ENCODE data around the gene IL6ST.

IL6ST gene

DNA sequence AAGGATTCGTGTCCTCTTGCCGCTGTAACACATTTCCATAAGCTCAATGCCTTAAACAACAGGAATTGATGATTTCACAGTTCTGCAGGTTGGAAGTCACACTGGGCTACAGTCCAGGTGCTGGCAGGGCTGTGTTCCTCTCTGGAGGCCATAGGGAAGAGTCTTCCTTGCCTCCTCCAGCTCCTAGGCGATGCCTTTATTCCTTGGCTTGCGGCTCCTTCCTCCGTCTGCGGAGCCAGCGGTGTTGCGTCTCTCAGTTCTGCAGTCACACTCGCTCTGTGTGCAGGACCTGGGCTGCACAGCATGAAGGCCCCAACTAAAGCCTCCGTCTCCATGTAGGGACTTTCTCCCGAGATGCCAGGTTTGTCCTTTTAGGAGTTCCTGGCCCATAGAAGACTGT, 70.0 kb downstream of the IL6ST start:
- H3K27me3 ChIP-seq (replicated peaks; ENCODE audit: control insufficient read depth, insufficient read depth, low read length, poor library complexity, severe bottlenecking), result no peaks in the 10 kb centered on the region
- H3K4me1 ChIP-seq (ENCODE audit: control insufficient read depth, insufficient read depth, low read length, poor library complexity, severe bottlenecking), result peaks cover 4% of the 10 kb centered on the region
- no peak overlapping the region for H3K4me3 ChIP-seq (ENCODE audit: insufficient read depth, low read depth, low read length, poor library complexity, severe bottlenecking)
- no peaks in the 10 kb centered on the region for H3K36me3 ChIP-seq (ENCODE audit: control insufficient read depth, insufficient read depth, low read length)
- no peaks in the 10 kb centered on the region for H3K9me3 ChIP-seq (ENCODE audit: control insufficient read depth, low read length)
- H3K27ac ChIP-seq (ENCODE audit: insufficient read depth, low read length, poor library complexity, severe bottlenecking), result no peak overlapping the region
- DNase-seq, result no peak

DNA sequence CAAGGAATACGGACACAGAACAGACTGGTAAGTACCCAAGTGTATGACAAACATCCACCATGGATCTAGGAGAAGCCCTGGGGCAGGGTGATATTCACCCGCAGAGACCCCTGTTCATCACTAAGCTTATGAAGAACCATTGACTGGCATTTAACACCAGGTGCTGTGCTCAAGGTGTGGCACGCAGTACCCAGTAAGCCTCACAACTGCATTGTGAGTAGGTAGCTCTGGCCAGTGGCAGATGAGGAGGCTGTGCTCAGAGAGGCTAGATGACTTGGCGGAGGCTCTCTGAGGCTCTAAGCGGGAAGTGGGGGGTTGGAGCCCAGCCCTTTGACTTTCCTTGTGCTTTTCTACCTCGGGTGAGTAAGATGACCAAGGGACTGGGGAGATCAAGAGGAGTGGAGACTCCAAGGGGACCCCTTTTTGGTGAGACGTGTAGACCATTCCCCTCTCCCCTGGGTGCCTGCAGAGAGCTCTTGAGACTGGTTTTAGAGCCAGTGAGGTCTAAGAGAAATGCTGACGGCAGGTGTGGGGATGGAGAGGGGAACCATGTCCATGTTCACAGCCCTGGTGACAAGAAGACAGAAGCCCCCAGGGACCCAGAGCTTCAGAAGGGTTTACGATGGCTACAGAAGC, 70.8 kb downstream of the IL6ST start:
- H3K4me1 ChIP-seq (ENCODE audit: control insufficient read depth, insufficient read depth, low read length, poor library complexity, severe bottlenecking), result peaks cover 4% of the 10 kb centered on the region
- H3K36me3 ChIP-seq (ENCODE audit: control insufficient read depth, insufficient read depth, low read length), result no peaks in the 10 kb centered on the region
- no peaks in the 10 kb centered on the region for H3K9me3 ChIP-seq (ENCODE audit: control insufficient read depth, low read length)
- H3K4me3 ChIP-seq (ENCODE audit: insufficient read depth, low read depth, low read length, poor library complexity, severe bottlenecking), result no peak overlapping the region
- H3K27me3 ChIP-seq (replicated peaks; ENCODE audit: control insufficient read depth, insufficient read depth, low read length, poor library complexity, severe bottlenecking), result no peaks in the 10 kb centered on the region
- no peak for DNase-seq
- H3K27ac ChIP-seq (ENCODE audit: insufficient read depth, low read length, poor library complexity, severe bottlenecking), result no peak overlapping the region

DNA sequence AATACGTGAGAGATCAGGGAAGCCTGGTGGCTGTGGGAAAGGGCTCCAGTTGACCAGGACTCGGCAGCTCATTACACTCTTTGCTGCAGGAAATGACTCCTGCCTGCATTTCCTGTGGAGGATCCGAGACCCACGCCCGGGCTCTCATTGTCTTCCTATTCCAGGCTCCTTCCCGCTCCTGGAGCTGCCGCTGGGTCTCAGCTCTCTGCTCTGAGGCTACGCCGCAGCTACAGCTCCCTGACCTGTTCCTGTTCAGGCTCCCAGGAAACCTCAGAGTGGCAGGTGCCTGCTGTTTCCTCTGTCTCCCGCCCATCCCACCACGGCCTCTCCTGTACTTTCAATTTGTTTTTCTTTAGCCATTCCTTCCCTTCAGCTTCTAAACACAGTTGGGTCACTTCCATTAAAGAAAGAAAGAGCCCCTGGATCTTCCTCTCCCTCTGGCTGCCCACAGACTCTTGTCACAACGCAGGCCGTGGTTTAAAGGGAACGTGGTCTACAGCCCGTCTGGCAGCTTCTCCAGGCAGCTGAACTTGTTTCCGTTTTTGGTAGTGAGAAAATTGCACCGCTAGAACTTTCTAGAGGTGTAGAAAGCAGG, 71.5 kb downstream of the IL6ST start:
- no peak for DNase-seq
- H3K4me1 ChIP-seq (ENCODE audit: control insufficient read depth, insufficient read depth, low read length, poor library complexity, severe bottlenecking), result peaks cover 4% of the 10 kb centered on the region
- H3K36me3 ChIP-seq (ENCODE audit: control insufficient read depth, insufficient read depth, low read length), result no peaks in the 10 kb centered on the region
- no peaks in the 10 kb centered on the region for H3K9me3 ChIP-seq (ENCODE audit: control insufficient read depth, low read length)
- H3K4me3 ChIP-seq (ENCODE audit: insufficient read depth, low read depth, low read length, poor library complexity, severe bottlenecking), result peak overlapping the region; percentile 59
- no peak overlapping the region for H3K27ac ChIP-seq (ENCODE audit: insufficient read depth, low read length, poor library complexity, severe bottlenecking)
- no peaks in the 10 kb centered on the region for H3K27me3 ChIP-seq (replicated peaks; ENCODE audit: control insufficient read depth, insufficient read depth, low read length, poor library complexity, severe bottlenecking)

DNA sequence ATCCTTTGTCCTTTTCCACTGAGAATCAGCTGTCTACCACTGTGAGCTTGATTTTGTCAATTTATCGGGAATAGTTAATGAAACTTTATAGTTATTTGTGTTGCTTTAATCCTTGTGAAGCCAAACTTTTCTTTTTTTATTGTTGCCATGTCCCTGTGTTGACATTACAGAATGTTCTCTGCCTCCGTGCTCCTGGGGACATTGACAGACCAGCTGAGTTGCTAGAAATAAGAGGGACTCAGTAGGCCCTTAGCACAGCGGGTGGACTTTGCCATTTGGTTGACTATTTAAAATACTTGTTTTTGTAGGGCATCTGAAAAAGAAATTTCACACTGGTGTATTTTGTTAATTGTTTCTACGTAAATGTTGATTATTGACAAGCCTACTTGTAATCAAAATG, 73.1 kb downstream of the IL6ST start:
- no peak for DNase-seq
- Histone ChIP-seq H3K36me3 (ENCODE audit: control insufficient read depth, insufficient read depth, low read length) (no peaks in the 10 kb centered on the region), H3K27me3 (replicated peaks; ENCODE audit: control insufficient read depth, insufficient read depth, low read length, poor library complexity, severe bottlenecking) (no peaks in the 10 kb centered on the region), H3K4me1 (ENCODE audit: control insufficient read depth, insufficient read depth, low read length, poor library complexity, severe bottlenecking) (peaks cover 4% of the 10 kb centered on the region), H3K9me3 (ENCODE audit: control insufficient read depth, low read length) (no peaks in the 10 kb centered on the region), H3K4me3 (ENCODE audit: insufficient read depth, low read depth, low read length, poor library complexity, severe bottlenecking) (no peak overlapping the region), H3K27ac (ENCODE audit: insufficient read depth, low read length, poor library complexity, severe bottlenecking) (no peak overlapping the region)

DNA sequence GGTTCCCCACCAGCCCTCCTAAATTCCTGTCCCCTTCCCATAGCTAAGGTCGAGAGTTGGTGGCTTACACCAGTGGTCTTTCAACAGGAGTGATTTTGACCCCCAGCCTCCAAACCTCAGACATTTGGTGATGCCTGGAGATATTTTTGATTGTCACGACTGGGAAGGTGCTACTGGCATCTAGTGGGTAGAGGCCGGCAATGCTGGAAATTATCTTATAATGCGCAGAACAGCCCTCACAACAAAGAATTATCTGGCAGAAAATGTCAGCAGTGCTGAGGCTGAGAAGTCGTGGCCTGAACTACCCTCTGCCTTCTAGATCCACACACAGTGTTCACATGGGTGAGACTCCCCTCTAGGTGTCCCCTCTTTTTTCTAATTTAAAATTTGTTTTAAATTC, 74.0 kb downstream of the IL6ST start:
- Histone ChIP-seq H3K4me1 (ENCODE audit: control insufficient read depth, insufficient read depth, low read length, poor library complexity, severe bottlenecking) (peaks cover 4% of the 10 kb centered on the region), H3K27me3 (replicated peaks; ENCODE audit: control insufficient read depth, insufficient read depth, low read length, poor library complexity, severe bottlenecking) (no peaks in the 10 kb centered on the region), H3K27ac (ENCODE audit: insufficient read depth, low read length, poor library complexity, severe bottlenecking) (no peak overlapping the region), H3K9me3 (ENCODE audit: control insufficient read depth, low read length) (no peaks in the 10 kb centered on the region), H3K36me3 (ENCODE audit: control insufficient read depth, insufficient read depth, low read length) (no peaks in the 10 kb centered on the region), H3K4me3 (ENCODE audit: insufficient read depth, low read depth, low read length, poor library complexity, severe bottlenecking) (no peak overlapping the region)
- DNase-seq, result no peak

DNA sequence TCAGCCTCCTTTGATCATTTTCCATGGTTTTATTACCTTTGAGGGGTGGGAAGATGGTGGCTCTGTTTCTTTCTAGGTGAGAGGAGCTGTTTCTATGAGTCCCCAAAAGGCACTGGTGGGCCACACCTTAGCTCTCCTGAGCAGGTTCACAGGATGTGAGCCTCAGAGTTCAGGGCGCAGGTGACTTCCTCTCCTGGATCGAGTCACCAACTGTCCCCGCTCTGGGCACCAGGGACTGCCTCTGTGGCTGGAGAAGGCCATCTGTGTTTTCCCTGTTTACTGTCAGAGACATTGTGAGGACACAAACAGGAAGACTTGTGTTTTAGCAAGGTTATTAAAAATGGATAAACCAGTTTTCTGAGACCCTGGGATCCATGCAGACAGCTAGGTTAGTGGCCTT, 75.1 kb downstream of the IL6ST start:
- no peaks in the 10 kb centered on the region for H3K36me3 ChIP-seq (ENCODE audit: control insufficient read depth, insufficient read depth, low read length)
- H3K4me1 ChIP-seq (ENCODE audit: control insufficient read depth, insufficient read depth, low read length, poor library complexity, severe bottlenecking), result peaks cover 4% of the 10 kb centered on the region
- no peak for DNase-seq
- H3K9me3 ChIP-seq (ENCODE audit: control insufficient read depth, low read length), result no peaks in the 10 kb centered on the region
- no peak overlapping the region for H3K4me3 ChIP-seq (ENCODE audit: insufficient read depth, low read depth, low read length, poor library complexity, severe bottlenecking)
- no peak overlapping the region for H3K27ac ChIP-seq (ENCODE audit: insufficient read depth, low read length, poor library complexity, severe bottlenecking)
- H3K27me3 ChIP-seq (replicated peaks; ENCODE audit: control insufficient read depth, insufficient read depth, low read length, poor library complexity, severe bottlenecking), result no peaks in the 10 kb centered on the region

DNA sequence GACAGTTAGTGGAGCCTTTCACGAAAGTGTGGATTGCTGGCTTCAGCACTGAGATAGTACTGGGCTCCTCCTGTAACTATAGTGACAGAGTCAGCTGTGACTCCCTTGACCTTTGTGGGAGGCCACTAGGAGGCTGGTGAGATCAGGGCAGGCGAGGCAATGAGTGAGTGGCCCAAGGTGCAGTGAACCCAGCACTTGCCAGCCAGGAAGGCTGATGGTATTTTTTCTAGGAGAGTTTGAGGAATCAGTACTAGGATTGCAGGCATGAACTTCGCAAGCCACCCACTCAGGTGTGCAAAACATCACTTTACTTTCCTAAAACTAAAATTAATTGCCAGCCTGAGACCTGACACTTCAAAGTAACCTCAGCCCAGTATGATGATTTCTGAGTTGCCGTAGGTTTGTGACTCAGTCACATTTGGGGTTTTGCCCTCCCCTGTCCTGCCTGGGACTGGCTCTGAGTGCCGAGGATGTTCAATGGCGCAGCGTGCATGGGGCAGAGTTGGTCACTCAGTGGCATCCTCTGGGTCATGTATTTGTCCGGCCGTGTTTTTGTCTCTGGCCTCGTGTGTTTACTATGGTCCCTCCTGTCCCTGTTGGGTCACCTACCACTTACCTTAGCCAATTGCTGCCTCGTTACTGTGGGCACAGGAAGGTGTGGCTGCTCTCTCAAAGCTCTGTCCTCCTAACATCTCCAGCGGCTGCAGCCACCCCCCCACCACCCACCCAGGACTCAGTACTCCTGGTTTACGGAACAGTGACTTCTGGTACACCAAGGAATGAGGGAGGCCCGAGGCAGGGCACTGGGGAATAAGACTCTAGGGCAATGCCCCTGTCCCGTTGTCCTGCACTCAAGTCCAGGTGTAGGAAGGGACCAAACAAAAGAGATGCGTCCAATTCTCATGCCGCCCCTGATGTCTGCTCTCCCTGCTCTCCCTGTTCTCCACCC, 76.4 kb downstream of the IL6ST start:
- H3K4me1 ChIP-seq (ENCODE audit: control insufficient read depth, insufficient read depth, low read length, poor library complexity, severe bottlenecking), result peaks cover 4% of the 10 kb centered on the region
- no peak overlapping the region for H3K27ac ChIP-seq (ENCODE audit: insufficient read depth, low read length, poor library complexity, severe bottlenecking)
- no peak for DNase-seq
- H3K27me3 ChIP-seq (replicated peaks; ENCODE audit: control insufficient read depth, insufficient read depth, low read length, poor library complexity, severe bottlenecking), result no peaks in the 10 kb centered on the region
- no peaks in the 10 kb centered on the region for H3K36me3 ChIP-seq (ENCODE audit: control insufficient read depth, insufficient read depth, low read length)
- no peak overlapping the region for H3K4me3 ChIP-seq (ENCODE audit: insufficient read depth, low read depth, low read length, poor library complexity, severe bottlenecking)
- H3K9me3 ChIP-seq (ENCODE audit: control insufficient read depth, low read length), result no peaks in the 10 kb centered on the region

DNA sequence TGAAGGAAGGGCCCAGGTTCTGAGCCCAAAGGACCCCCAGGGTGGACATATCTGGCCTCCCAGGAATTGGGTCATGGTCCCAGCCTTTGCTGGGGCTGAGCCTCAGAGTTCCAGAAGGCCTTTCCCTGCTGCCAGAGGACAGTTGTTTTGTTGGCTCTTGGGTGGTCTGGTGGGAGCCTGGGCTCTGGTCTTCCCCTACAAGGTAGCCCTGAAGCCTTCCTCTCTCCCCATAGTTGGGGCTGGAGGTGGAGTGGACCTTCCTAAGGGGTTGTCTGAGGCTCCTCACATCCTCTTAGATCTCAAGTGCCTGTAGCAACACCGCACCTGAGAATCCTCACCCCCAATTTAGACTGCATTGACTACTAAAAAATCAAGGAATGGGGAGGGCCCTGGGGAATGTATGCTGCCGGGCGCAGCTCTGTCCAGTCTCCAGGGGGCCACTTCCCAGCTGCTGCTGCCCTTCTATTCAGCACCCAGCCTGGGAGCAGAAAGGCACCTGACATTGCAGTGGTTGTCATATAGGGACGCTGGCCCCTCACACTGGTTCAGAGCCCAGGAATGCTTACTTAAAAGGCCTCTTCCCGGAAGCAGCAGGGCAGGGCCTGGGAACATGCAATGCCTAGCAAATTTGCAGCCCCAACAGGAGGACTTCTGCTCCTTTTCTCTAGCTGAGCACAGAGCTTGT, 77.2 kb downstream of the IL6ST start:
- H3K4me1 ChIP-seq (ENCODE audit: control insufficient read depth, insufficient read depth, low read length, poor library complexity, severe bottlenecking), result no peaks in the 10 kb centered on the region
- H3K9me3 ChIP-seq (ENCODE audit: control insufficient read depth, low read length), result no peaks in the 10 kb centered on the region
- no peak for DNase-seq
- no peaks in the 10 kb centered on the region for H3K27me3 ChIP-seq (replicated peaks; ENCODE audit: control insufficient read depth, insufficient read depth, low read length, poor library complexity, severe bottlenecking)
- no peak overlapping the region for H3K27ac ChIP-seq (ENCODE audit: insufficient read depth, low read length, poor library complexity, severe bottlenecking)
- no peaks in the 10 kb centered on the region for H3K36me3 ChIP-seq (ENCODE audit: control insufficient read depth, insufficient read depth, low read length)
- H3K4me3 ChIP-seq (ENCODE audit: insufficient read depth, low read depth, low read length, poor library complexity, severe bottlenecking), result no peak overlapping the region

DNA sequence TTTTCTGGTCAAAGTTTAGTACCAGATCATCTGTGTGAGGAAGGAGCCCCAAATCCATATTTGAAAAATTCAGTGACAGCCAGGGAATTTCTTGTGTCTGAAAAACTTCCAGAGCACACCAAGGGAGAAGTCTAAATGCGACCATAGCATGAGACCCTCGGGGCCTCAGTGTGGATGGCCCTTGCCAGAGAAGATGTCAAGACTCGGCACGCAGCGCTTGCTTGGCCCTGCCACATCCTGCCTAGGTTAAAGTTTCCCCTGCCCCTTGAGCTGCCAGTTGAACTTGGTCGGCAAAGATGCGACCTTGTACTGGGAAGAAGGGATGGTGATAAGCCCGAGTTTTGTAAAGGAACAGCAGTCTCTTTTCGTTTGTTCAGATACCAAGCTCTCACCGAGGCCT, 77.8 kb downstream of the IL6ST start:
- Histone ChIP-seq H3K9me3 (ENCODE audit: control insufficient read depth, low read length) (no peaks in the 10 kb centered on the region), H3K36me3 (ENCODE audit: control insufficient read depth, insufficient read depth, low read length) (no peaks in the 10 kb centered on the region), H3K27ac (ENCODE audit: insufficient read depth, low read length, poor library complexity, severe bottlenecking) (no peak overlapping the region), H3K27me3 (replicated peaks; ENCODE audit: control insufficient read depth, insufficient read depth, low read length, poor library complexity, severe bottlenecking) (no peaks in the 10 kb centered on the region), H3K4me1 (ENCODE audit: control insufficient read depth, insufficient read depth, low read length, poor library complexity, severe bottlenecking) (no peaks in the 10 kb centered on the region), H3K4me3 (ENCODE audit: insufficient read depth, low read depth, low read length, poor library complexity, severe bottlenecking) (no peak overlapping the region)
- DNase-seq, result no peak
